ENCODE results near the gene KCNK6.

Gene KCNK6

DNA sequence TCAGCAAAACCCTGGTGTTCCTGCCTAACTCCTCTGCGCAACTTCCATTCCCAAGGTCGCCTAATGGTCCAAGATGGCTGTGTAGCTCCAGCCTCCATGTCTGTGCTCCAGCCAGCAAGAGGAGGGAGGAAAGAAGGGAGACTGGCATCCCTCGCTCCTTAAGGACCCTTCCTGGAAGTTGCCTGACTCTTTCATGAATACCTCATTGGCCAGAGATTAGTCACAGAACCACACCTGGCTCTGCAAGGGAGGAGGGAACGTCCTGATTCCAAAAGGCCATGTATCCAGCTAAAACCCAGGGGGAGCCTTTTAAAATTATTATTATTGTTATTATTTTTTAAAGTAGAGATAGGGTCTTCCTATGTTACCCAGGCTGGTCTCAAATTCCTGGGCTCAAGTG, 4.8 kb downstream of the KCNK6 start:
- DNase-seq (ENCODE audit: low read depth) = no peak

DNA sequence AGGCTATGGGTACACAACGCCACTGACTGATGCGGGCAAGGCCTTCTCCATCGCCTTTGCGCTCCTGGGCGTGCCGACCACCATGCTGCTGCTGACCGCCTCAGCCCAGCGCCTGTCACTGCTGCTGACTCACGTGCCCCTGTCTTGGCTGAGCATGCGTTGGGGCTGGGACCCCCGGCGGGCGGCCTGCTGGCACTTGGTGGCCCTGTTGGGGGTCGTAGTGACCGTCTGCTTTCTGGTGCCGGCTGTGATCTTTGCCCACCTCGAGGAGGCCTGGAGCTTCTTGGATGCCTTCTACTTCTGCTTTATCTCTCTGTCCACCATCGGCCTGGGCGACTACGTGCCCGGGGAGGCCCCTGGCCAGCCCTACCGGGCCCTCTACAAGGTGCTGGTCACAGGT, 6.9 kb downstream of the KCNK6 start:
- DNase-seq (ENCODE audit: low read depth) = no peak

DNA sequence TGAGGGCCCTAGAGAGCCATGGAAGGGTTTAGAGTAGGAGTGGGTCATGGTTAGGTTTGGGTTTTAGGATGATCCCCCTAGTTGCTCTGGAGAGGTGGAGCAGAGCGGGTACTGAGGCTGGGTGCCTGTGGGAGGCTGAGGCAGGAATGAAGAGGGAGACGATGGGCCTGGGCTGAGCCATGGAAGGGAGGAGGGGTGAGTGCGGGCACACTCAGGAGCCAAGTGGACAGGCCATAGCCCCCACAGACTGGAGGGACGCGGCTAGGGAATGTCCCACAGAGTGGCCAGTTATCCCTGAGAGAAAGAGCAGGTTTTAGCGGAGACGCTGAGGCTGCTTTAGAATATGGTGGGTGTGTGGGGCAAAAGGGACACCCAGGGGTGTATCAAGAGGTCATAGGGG, 10.0 kb downstream of the KCNK6 start:
- DNase-seq (ENCODE audit: low read depth) = no peak

- no peak for DNase-seq (ENCODE audit: low read depth)
Observed at GRCh38 chr19:38331728-38332127, 12.1 kb downstream of the KCNK6 start.

DNA sequence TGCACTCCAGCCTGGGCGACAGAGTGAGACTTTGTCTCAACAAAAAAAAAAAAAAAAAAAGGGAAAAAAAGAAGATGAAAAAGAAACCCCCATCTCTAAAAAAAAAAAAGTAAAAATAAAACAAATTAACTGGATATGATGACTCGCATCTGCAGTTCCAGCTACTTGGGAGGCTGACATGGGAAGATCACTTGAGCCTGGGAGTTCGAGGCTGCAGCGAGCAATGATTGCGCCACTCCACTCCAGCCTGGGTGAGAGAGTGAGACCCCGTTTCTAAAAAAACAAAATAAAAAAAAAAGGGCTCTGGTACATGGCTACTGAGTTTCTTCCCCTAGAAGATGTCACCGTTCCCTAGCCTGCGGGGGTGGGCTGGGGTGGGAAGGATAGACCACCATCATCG, 13.6 kb downstream of the KCNK6 start:
- DNase-seq (ENCODE audit: low read depth) = peak; percentile 4

DNA sequence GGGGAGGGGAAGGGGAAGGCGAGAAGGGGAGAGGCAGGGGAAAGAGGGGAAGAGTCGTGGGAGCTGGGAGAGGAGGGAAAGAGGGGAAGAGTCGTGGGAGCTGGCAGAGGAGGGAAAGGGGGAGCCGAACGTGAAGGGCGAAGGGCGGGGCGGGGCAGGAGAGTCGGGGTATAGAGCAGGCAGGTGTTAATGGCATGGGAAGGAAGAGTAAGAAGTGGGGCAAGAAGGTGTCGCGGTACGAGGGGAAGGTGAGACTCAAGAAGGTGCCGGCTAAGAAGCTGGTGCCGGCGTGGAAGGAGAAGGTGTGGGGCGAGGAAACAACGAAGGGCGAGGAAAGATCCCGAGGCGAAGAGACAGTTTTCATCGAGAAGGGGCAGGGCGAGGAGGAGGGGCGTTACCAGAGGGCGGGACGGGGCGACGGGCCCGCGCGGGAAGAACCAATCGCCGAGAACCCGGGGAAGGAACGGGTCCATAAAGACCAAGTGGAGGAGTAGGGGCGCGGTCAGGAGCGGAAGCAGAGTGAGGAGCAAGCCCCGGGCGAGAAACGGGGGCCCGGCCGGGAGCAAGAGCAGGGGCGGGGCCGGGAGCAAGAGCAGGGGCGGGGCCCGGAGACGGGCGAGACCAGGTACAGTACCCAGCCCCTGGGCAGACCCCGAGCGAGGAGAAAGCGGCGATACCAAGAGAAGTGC, 16.4 kb downstream of the KCNK6 start:
- DNase-seq (ENCODE audit: low read depth) = peak; percentile 96

- DNase-seq (ENCODE audit: low read depth) = peak; percentile 91
Observed at GRCh38 chr19:38336638-38337359, 17.2 kb downstream of the KCNK6 start.

DNA sequence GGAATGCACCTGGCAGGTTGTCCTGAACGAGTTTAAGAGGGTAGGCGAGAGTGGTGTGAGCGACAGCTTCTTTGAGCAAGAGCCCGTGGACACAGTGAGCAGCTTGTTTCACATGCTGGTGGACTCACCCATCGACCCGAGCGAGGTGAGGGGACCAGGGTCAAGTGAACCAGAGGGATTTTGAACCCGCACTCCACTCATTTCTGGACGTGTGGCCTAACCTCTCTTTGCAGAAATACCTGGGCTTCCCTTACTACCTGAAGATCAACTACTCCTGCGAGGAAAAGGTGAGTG, 17.7 kb downstream of the KCNK6 start:
- no peak for DNase-seq (ENCODE audit: low read depth)

- peak; percentile 48 for DNase-seq (ENCODE audit: low read depth)
Observed at GRCh38 chr19:38339011-38339410, 19.4 kb downstream of the KCNK6 start.

DNA sequence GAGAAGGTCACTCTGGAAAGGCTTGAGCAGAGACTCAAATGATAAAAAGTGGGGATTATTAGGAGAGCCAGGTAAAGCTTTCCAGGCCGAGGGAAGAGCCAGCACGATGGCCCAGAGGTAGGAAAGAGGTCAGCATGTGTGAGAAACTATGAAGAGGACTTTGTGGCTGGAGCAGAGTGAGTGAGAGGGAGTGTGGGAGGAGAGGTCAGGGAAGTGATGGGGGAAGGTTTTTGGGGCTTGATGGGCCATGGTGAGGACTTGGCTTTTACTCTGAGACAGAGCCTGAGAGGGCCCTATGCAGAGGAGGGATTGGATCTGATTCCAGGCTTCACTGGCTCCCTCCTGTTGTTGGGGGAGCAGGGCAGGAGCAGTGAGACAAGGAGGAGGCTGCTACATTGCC, 21.3 kb downstream of the KCNK6 start:
- no peak for DNase-seq (ENCODE audit: low read depth)

DNA sequence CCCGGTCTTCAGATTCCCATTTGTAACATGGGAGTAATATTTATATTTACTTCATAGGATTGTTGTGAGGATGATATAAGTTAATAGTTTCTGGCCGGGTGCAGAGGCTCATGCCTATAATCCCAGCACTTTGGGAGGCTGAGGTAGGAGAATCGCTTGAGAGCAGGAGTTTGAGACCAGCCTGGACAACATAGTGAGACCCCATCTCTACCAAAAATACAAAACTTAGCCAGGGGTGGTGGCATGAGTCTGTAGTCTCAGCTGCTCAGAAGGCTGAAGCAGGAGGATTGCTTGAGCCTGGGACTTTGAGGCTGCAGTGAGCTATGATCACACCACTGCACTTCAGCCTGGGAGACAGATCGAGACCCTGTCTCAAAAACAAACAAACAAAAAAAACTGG, 27.2 kb downstream of the KCNK6 start:
- DNase-seq (ENCODE audit: low read depth) = no peak

- no peak for DNase-seq (ENCODE audit: low read depth)
Observed at GRCh38 chr19:38350883-38351282, 31.2 kb downstream of the KCNK6 start.

DNA sequence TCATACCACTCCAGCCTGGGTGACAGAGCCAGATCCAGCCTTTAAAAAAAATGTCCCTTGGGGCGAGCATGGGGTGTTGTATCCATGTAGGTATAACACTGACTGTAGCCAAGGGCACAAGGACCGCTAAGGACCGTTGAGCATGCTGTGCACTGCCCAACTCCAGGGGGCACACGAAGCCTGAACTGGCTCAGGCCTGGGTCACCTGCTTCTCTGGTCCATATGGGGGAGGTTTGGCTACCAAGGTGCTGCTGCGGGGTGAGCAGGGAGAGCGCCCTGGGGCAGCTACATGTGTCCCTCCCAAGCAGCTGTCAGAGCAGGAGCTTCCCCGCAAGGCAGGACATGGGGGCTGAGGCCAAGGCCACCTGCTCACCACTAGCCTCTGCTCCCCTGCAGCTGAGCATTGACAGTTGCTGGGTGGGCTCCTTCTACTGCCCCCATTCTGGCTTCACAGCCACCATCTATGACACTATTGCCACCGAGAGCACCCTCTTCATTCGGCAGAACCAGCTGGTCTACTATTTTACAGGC, 32.3 kb downstream of the KCNK6 start:
- DNase-seq (ENCODE audit: low read depth) = no peak

DNA sequence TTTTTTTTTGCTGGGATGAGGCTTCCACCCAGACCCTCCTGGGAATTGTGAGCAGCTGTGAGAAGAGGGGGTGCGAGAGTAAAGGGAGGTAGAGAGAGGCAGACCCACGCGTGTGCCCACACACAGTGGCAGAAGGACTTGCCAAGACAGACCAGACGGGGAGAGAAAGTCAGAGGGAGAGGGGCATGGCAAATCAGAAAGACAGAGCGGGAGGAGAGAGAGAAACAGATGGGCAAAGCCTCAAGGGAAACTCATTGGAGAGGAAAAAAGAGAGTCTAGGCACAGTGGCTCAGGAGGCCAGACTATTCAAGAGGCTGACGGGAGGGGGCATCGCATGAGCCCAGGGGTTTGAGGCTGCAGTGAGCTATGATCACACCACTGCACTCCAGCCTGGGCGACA, 33.0 kb downstream of the KCNK6 start:
- no peak for DNase-seq (ENCODE audit: low read depth)

- no peak for DNase-seq (ENCODE audit: low read depth)
Observed at GRCh38 chr19:38355728-38356725, 36.4 kb downstream of the KCNK6 start.

GRCh38 chr19:38358071-38358470, 38.4 kb downstream of the KCNK6 start:
- no peak for DNase-seq (ENCODE audit: low read depth)

DNA sequence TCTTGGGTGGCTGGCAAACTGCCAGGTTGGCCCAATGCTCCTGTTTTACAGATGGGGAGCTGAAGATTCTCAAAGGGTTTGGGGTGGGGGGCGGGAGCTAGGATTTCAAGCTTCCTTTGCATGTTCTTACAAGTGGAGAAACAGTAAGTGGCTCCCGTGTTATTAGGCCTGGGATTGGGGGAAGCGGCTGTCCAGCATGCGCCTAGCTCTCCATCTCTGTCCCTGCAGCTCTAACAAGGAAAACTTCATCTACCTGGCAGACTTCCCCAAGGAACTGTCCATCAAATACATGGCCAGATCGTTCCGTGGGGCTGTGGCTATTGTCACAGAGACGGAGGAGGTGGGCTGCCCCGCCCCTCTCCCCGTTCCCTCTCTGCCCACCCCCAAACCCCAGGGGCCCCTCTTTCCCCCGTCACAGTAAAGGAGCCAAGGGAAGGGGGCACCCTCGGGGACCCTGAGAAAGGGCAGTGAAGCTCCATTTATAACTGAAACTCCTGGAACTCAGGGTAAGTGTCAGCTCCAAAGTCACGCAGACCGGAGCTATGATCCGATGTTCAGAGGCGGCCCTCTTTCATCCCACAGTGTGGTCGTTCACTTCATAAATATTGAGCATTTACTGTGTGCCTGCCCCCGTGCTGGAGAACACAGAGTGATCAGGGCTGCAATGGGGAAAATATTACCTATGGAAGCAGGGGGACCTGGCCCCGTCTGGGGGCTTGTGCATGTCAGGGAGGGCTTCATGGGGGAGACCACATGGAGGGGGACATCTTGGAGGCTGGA, 39.8 kb downstream of the KCNK6 start:
- no peak for DNase-seq (ENCODE audit: low read depth)

GRCh38 chr19:38360351-38360750, 40.7 kb downstream of the KCNK6 start:
- no peak for DNase-seq (ENCODE audit: low read depth)

GRCh38 chr19:38360839-38361631, 41.4 kb downstream of the KCNK6 start:
- no peak for DNase-seq (ENCODE audit: low read depth)

- DNase-seq (ENCODE audit: low read depth) = peak; percentile 60
Observed at GRCh38 chr19:38361633-38362075, 42.0 kb downstream of the KCNK6 start.
